Kidney (tissue), 22 donors: ENCODE measurements around the gene HPGD. TPM values are rescaled to one million over a fixed set of nuclear protein-coding genes. Genes with fewer than 3 reads are reported as not detected.
A peak's percentile ranks its signal among the peaks of the same experiment; 100 is the strongest.

Experiments used
- DNase-seq, 5 donors: peaks; one replicate each; pipeline ENCODE4 v3.0.0-alpha.2; 2013 to 2020
- FAIRE-seq: peaks from 2 replicates; lab custom pipeline; 2012; peaks lifted over from hg19 to GRCh38; lab: Jason Lieb, UNC
- H3K27ac ChIP-seq, 2 donors: one replicate each; pipeline ENCODE4 v1.7.0; 2013; ENCODE audit warnings: low read depth in 2 of 2, low read length in 2 of 2, inconsistent platforms in 1 of 2
- H3K27me3 ChIP-seq: one replicate; pipeline ENCODE4 v1.7.1; 2013; ENCODE audit warnings: low read length, inconsistent platforms; ENCODE audit not compliant: control insufficient read depth, insufficient read depth
- H3K36me3 ChIP-seq, 3 donors: one replicate each; pipeline versions ENCODE4 v1.7.0 to v1.7.1; 2013; ENCODE audit warnings: low read length in 3 of 3, control low read depth in 1 of 3, inconsistent platforms in 1 of 3; ENCODE audit not compliant: insufficient read depth in 3 of 3, control insufficient read depth in 2 of 3
- H3K4me1 ChIP-seq, 3 donors: one replicate each; pipeline versions ENCODE4 v1.7.0 to v1.7.1; 2013; ENCODE audit warnings: low read length in 3 of 3, inconsistent platforms in 1 of 3, low read depth in 1 of 3; ENCODE audit not compliant: control insufficient read depth in 2 of 3, insufficient read depth in 2 of 3
- H3K4me3 ChIP-seq, 3 donors: one replicate each; pipeline versions ENCODE4 v1.7.0 to v1.8.1; 2013; ENCODE audit warnings: low read length in 3 of 3, control low read depth in 1 of 3, inconsistent platforms in 1 of 3
- H3K9ac ChIP-seq, 3 donors: one replicate each; pipeline versions ENCODE4 v1.7.0 to v1.7.1; 2013; ENCODE audit warnings: low read length in 3 of 3, control low read depth in 1 of 3, inconsistent platforms in 1 of 3
- H3K9me3 ChIP-seq, 3 donors: one replicate each; pipeline versions ENCODE4 v1.7.0 to v1.7.1; 2013; ENCODE audit warnings: low read length in 3 of 3, control low read depth in 1 of 3, inconsistent platforms in 1 of 3; ENCODE audit not compliant: control insufficient read depth in 2 of 3, insufficient read depth in 1 of 3
- intact Hi-C: fragments of 100-400 bp; cut with DNase I; formaldehyde crosslinking; loops from one replicate; pipeline ENCODE4 v1.11.1; 2022
- long read RNA-seq, 10 donors: library from polyadenylated mRNA in 1 of 10; unstranded in 1 of 10; transcript quantifications; one replicate each; pipeline ENCODE4 v2.0.0 and lab custom pipeline, GENCODE V29; 2021 to 2026
- polyA plus RNA-seq: library from polyadenylated mRNA; stranded (reverse); fragments of 350-450 nt; fragmentation: Illumina TruSeq; extraction: RNeasy Lipid Tissue Mini Kit (QIAGEN cat#74804); gene quantifications from one replicate; pipeline ENCODE4 v1.2.3, GENCODE V29; 2014; ENCODE audit warnings: low read depth, low replicate concordance; ENCODE audit not compliant: insufficient read depth
- total RNA-seq: library from RNA; stranded (reverse); fragmentation: NEBNext Ultra II Directional; extraction: Animal tissue kit (Norgen Biotek cat#: 25700); gene quantifications from one replicate; pipeline ENCODE4 v1.2.1, GENCODE V29; 2021
- TF ChIP-seq, protein P1 (sequence below): IDR thresholded peaks from 3 replicates; pipeline ENCODE4 v1.5.1; 2012; ENCODE audit warnings: mild to moderate bottlenecking, moderate library complexity, borderline replicate concordance; ENCODE audit not compliant: insufficient read depth; ENCODE audit errors: extremely low read depth
- donor health status: control.
- donor health status: control.
- donor health status: control.
- donor health status: control.
- donor health status: control.
- donor health status: DM: yes; HTN: yes; CAD: no.
- donor health status: Normal renal cell carcinoma (clear cell type).

HPGD gene
- total RNA-seq (9.4 TPM), polyA plus RNA-seq (42.5 TPM)
- long read RNA-seq, donor 1, transcript HPGD-202 (7 exons, 3,027 nt): major isoform, 9 of 10 reads
- long read RNA-seq, donor 1, partial matches to known transcripts: 0 of 10 reads
- long read RNA-seq, donor 1, other reads (novel, unspliced or antisense): 0 of 10 reads
- long read RNA-seq, donor 2, transcript HPGD-202 (7 exons, 3,027 nt): major isoform, 22 of 31 reads
- long read RNA-seq, donor 2, partial matches to known transcripts: 6 of 31 reads
- long read RNA-seq, donor 2, other reads (novel, unspliced or antisense): 0 of 31 reads
- long read RNA-seq, donor 3, transcript HPGD-202 (7 exons, 3,027 nt): major isoform, 24 of 29 reads
- long read RNA-seq, donor 3, partial matches to known transcripts: 0 of 29 reads
- long read RNA-seq, donor 3, other reads (novel, unspliced or antisense): 0 of 29 reads
- long read RNA-seq, donor 4, transcript HPGD-202 (7 exons, 3,027 nt): major isoform, 21 of 22 reads
- long read RNA-seq, donor 4, partial matches to known transcripts: 0 of 22 reads
- long read RNA-seq, donor 4, other reads (novel, unspliced or antisense): 0 of 22 reads
- long read RNA-seq, donor 5, partial matches to known transcripts: 0 of 4 reads
- long read RNA-seq, donor 5, other reads (novel, unspliced or antisense): 0 of 4 reads
- long read RNA-seq, donor 6, transcript HPGD-202 (7 exons, 3,027 nt): major isoform, 33 of 64 reads
- long read RNA-seq, donor 6, partial matches to known transcripts: 23 of 64 reads
- long read RNA-seq, donor 6, other reads (novel, unspliced or antisense): 0 of 64 reads
- long read RNA-seq, donor 7, partial matches to known transcripts: 0 of 1 reads
- long read RNA-seq, donor 7, other reads (novel, unspliced or antisense): 0 of 1 reads
- long read RNA-seq, donor 8, transcript HPGD-211 (5 exons, 666 nt): minor isoform, 6 of 21 reads
- long read RNA-seq, donor 8, transcript HPGD-202 (7 exons, 3,027 nt): major isoform, 10 of 21 reads
- long read RNA-seq, donor 8, partial matches to known transcripts: 0 of 21 reads
- long read RNA-seq, donor 8, other reads (novel, unspliced or antisense): 0 of 21 reads
- long read RNA-seq, donor 9, transcript HPGD-202 (7 exons, 3,027 nt): major isoform, 18 of 21 reads
- long read RNA-seq, donor 9, partial matches to known transcripts: 0 of 21 reads
- long read RNA-seq, donor 9, other reads (novel, unspliced or antisense): 0 of 21 reads
- long read RNA-seq, donor 10, transcript HPGD-202 (7 exons, 3,027 nt): major isoform, 12 of 32 reads
- long read RNA-seq, donor 10, partial matches to known transcripts: 15 of 32 reads
- long read RNA-seq, donor 10, other reads (novel, unspliced or antisense): 0 of 32 reads

DNA sequence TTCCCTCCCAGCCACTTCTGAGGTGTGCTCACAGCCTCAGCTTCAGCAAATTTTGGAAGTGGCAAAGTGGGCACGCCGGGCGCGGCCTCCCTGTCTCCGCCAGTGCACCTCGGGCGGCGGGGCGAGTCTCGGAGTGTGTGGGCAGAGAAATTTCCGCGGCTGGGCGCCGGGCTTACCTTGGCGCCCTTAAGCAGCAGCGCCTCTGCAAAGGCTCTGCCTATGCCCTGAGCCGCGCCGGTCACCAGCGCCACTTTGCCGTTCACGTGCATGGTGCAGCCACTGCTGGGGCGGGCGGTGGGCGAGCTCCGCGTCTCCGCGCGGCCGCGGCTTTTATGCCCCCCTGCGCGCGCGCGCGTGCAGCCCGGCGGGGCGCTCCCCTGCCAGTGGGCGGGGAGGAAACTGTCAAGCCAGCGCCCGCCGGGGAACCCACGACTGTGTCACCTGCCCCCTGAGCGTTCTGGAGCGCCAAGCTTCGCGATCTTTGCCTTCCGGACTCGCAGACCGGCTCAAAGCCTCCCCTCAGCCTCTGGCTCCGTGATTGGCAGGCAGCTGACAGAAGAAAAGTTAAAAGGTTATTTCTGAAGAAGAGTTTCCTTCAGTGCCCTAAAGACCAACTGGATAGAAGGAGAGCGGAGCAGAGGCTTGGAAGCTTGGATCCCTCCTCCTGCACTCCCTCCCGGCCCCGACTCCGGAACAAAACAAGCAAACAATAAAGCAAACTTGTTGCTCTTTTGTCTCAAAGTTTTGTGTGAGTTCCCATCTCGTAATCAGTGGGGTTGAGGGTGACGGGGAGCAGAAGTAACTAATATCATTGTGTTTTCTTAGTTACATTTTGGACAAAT is at the start of gene HPGD:
TSS of gene HPGD (minus strand) at position 306 of the 842 bp plus-strand sequence. CDS start at position 269, 37 bp downstream.
- peak within 1 kb of the TSS; percentile 32 to 38 for H3K27ac ChIP-seq
- TF ChIP-seq, protein P1, sequence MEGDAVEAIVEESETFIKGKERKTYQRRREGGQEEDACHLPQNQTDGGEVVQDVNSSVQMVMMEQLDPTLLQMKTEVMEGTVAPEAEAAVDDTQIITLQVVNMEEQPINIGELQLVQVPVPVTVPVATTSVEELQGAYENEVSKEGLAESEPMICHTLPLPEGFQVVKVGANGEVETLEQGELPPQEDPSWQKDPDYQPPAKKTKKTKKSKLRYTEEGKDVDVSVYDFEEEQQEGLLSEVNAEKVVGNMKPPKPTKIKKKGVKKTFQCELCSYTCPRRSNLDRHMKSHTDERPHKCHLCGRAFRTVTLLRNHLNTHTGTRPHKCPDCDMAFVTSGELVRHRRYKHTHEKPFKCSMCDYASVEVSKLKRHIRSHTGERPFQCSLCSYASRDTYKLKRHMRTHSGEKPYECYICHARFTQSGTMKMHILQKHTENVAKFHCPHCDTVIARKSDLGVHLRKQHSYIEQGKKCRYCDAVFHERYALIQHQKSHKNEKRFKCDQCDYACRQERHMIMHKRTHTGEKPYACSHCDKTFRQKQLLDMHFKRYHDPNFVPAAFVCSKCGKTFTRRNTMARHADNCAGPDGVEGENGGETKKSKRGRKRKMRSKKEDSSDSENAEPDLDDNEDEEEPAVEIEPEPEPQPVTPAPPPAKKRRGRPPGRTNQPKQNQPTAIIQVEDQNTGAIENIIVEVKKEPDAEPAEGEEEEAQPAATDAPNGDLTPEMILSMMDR: no peak
- no peaks in the 10 kb centered on the region for H3K4me1 ChIP-seq
- no peaks in the 10 kb centered on the region for H3K36me3 ChIP-seq
- DNase-seq (peak; percentile 76 to 87 (median 79)), FAIRE-seq (no peak)
- H3K9me3 ChIP-seq: no peaks in the 10 kb centered on the region
- intact Hi-C loops: no loop called here
- H3K9ac ChIP-seq: peak within 1 kb of the TSS; percentile 37 to 62 (median 45)
- peaks cover 2% of the 10 kb centered on the region for H3K27me3 ChIP-seq
- H3K4me3 ChIP-seq: peak within 1 kb of the TSS; percentile 60 to 80 (median 70)

DNA sequence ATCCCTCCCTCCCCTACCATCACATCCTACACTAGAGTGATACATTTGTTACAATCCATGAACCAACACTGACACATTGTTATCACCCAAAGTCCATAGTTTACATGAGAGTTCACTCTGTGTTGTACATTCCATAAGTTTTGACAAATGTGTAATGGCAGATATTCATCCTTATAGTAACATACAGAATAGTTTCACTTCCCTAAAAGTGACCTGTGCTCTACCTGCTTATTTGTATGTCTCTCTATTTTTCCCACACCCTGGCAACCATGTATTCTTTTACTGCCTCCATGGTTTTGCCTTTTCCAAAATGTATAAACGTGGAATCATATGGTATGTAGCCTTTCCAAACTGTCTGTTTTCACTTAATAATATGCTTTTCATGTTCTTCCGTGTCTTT is 42.2 kb upstream of the HPGD start:
- Histone ChIP-seq H3K36me3 (no peaks in the 10 kb centered on the region), H3K27ac (no peak overlapping the region), H3K9me3 (no peaks in the 10 kb centered on the region), H3K9ac (no peak overlapping the region), H3K4me3 (no peak overlapping the region), H3K27me3 (no peaks in the 10 kb centered on the region), H3K4me1 (no peaks in the 10 kb centered on the region)
- intact Hi-C loops: no loop called here
- TF ChIP-seq, protein P1: no peak
- no peak for FAIRE-seq
- no peak for DNase-seq

DNA sequence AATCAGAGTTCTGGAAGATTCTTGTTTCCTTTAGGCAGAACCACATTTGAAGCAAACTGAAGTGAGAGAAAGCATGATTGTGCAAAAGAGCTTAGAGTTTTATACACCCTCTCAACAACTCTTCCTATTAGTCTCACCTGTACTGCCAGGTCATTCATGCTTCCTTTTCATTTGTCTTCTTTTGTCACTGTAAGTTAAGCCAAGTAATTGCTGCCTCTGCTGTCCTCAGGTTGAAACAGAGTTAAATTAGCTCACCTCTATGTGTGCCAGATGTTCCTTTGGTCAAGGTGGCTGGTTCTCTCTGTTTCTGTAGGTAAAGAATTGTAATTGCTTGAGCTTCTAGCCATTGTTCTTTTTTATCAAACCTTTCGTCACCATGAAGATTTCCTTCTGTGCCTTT is 41.1 kb upstream of the HPGD start:
- H3K9me3 ChIP-seq: no peaks in the 10 kb centered on the region
- DNase-seq (no peak), FAIRE-seq (no peak)
- H3K4me3 ChIP-seq: no peak overlapping the region
- TF ChIP-seq, protein P1: no peak
- no peak overlapping the region for H3K9ac ChIP-seq
- H3K27ac ChIP-seq: no peak overlapping the region
- H3K4me1 ChIP-seq: no peaks in the 10 kb centered on the region
- no peaks in the 10 kb centered on the region for H3K36me3 ChIP-seq
- H3K27me3 ChIP-seq: no peaks in the 10 kb centered on the region
- intact Hi-C loops: no loop called here
